EH (cell line): Measurements from ENCODE around the gene UBL5.
A peak's percentile ranks its signal among the peaks of the same experiment; 100 is the strongest.
"Not testable (repeated sequence)": the region's sequence is repeated elsewhere in the genome, so short reads cannot be mapped to it uniquely, and the experiment has no call there.

Experiments
- DNase-seq: peaks from one replicate; pipeline ENCODE4 v3.0.0-alpha.2; 2015; ENCODE audit warnings: low read depth

The UBL5 gene

GRCh38 chr19:9827289-9828238, at the start of gene UBL5:
Gene UBL5 (plus strand): TSS chr19:9827918. CDS start chr19:9828338, 420 bp downstream.
- peak; percentile 87 for DNase-seq

GRCh38 chr19:9782338-9782737, 45.4 kb upstream of the UBL5 start:
- DNase-seq = peak; percentile 30

GRCh38 chr19:9784163-9784496, 43.6 kb upstream of the UBL5 start:
- not testable (repeated sequence) for DNase-seq

GRCh38 chr19:9785367-9786331, 42.1 kb upstream of the UBL5 start:
- peak; percentile 94 for DNase-seq

- no peak for DNase-seq
These were observed 41.4 kb upstream of the UBL5 start for GRCh38 chr19:9786342-9786741.

GRCh38 chr19:9786819-9787218, 40.9 kb upstream of the UBL5 start:
- DNase-seq = no peak

- not testable (repeated sequence) for DNase-seq
These were observed 39.1 kb upstream of the UBL5 start for GRCh38 chr19:9788604-9789003.

GRCh38 chr19:9789066-9789465, 38.7 kb upstream of the UBL5 start:
- DNase-seq = no peak

GRCh38 chr19:9789579-9789978, 38.1 kb upstream of the UBL5 start:
- not testable (repeated sequence) for DNase-seq

GRCh38 chr19:9791073-9791367, 36.7 kb upstream of the UBL5 start:
- not testable (repeated sequence) for DNase-seq

- peak; percentile 96 for DNase-seq
These were observed 36.0 kb upstream of the UBL5 start for GRCh38 chr19:9791552-9792205.

- DNase-seq = peak; percentile 93
These were observed 35.3 kb upstream of the UBL5 start for GRCh38 chr19:9792206-9793070.

GRCh38 chr19:9793071-9793591, 34.6 kb upstream of the UBL5 start:
- DNase-seq = peak; percentile 60

- peak; percentile 89 for DNase-seq
These were observed 31.5 kb upstream of the UBL5 start for GRCh38 chr19:9796113-9796773.

GRCh38 chr19:9797871-9798270, 29.8 kb upstream of the UBL5 start:
- no peak for DNase-seq

GRCh38 chr19:9799162-9799561, 28.6 kb upstream of the UBL5 start:
- no peak for DNase-seq

- no peak for DNase-seq
These were observed 25.7 kb upstream of the UBL5 start for GRCh38 chr19:9801976-9802375.

- DNase-seq = no peak
These were observed 20.9 kb upstream of the UBL5 start for GRCh38 chr19:9806803-9807202.

- no peak for DNase-seq
These were observed 18.6 kb upstream of the UBL5 start for GRCh38 chr19:9808855-9809824.
